Activated CD8-positive, alpha-beta memory T cell treated with anti-CD3 and anti-CD28 coated beads for 36 hours (primary cell): ENCODE measurements around the gene SPPL2B. TPM values are rescaled to one million over a fixed set of nuclear protein-coding genes. Genes with fewer than 3 reads are reported as not detected.

Source experiments
- CTCF ChIA-PET: fragments of 350-600 bp; sonication (Branson Sonifier 250); formaldehyde crosslinking; loops from one replicate; lab custom pipeline; 2021; ENCODE audit warnings: antibody characterized with exemption; lab: Charles Lee
- POLR2A ChIA-PET: fragments of 350-600 bp; sonication (Branson Sonifier 250); formaldehyde crosslinking; loops from one replicate; lab custom pipeline; 2021; ENCODE audit warnings: antibody characterized with exemption; lab: Charles Lee
- total RNA-seq, 2 experiments: library from RNA; stranded (reverse); gene quantifications; one replicate each; pipeline ENCODE4 v1.2.3, GENCODE V29; 2021

SPPL2B gene
- total RNA-seq, 2 experiments from 2014 or later, result 44.5 to 45.0 TPM

DNA sequence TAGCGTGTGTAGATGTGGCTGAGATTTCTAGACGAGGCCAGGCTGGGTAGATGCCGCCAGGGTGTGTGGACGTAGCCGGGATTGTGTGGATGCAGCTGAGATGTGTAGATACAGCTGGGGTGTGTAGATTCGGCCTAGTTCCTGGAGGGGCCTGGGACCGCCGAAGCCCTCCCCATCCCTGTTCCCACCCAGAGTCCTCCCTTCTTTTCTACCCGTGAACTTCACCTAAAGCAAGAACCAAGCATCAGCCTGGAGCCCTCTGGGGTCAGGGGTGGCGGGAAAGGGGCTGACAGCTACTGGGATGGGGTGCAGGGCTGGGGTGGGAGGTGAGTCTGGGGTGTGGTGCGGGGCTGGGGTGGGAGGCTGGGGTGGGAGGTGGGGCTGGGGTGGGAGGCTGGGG lies 32.3 kb downstream of the SPPL2B start:
- ChIA-PET POLR2A (no interaction called here), CTCF (interaction anchor here (0.5 kb wide), 1 partner anchor 89 kb away, joined by 3 read pairs; no protein-coding TSS in a partner anchor)

DNA sequence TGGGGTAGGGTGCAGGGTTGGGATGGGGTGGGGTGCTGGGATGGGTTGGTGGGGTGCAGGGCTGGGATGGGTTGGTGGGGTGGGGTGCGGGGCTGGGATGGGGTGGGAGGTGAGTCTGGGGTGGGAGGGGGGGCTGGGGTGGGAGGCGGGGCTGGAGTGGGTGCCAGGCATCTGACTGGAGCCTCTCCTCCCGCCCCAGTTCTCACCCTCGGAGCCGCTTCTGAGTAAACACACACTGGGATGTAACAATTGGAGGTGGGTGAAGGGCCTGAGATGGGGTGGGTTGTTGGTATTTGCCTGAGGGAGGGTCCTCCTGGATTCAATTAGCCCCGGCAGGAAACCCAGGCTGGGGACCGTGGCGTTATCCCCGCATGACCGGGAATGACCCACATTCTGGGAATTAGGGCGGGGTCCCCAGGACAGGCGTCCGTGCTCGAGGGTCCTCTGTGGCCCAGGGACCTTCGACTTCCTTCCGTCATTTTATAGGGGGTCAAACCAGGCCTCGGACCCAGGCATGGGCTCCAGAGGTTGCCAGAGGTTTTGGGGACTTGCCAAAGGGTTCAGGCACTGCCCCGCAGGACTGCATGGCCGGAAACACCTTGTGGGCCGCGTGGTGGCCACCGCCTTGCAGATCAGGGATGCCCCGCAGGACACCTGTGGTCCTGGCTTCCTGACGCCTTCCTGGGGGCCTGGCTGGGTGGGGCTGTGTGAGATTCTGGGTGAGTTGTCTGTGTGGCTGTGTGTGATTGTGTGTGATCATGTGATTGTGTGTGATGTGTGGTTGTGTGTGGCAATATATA lies 33.0 kb downstream of the SPPL2B start:
- ChIA-PET CTCF (interaction anchor here (0.5 to 0.6 kb wide), 2 partner anchors 89 to 206 kb away, joined by 3 read pairs; no protein-coding TSS in a partner anchor), POLR2A (no interaction called here)

DNA sequence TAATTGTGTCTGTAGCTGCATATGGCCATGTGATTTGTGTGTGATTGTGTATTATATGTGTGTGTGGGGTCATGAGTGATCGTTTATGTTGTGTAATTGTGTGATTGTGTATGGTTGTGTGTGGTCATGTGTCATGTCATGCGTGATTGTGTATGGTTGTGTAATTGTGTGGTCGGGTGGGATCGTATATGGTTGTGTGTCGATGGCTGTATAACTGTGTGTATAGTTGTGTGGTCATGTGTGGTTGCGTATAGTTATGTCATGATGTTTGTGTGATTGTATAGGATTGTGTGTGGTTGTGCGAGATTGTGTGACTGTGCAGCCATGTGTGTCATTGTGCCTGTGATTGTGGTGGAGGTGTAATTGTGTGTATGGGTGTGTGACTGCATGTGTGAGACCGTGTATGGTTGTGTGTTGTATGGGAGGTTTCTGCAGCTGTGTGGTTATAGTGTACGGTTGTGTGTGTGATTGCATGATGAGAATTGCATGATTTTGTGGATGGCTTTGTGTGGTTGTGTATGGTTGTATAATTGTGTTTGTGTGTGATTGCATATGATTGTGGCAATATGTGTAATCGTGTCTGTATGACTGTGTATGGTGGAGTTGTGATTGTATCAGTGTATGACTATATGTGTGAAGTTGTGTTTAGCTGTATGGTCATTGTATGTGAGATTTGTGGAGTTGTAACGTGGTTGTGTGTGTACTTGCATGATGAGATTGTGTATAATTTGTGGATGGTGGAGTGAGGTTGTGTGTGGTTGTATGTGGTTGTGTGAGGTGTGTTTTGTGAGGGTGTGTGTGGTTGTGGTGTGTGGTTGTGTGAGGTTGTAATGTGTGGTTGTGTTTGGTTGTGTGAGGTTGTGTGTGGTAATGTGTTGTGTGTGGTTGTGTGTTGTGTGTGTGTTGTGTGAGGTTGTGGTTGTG lies 33.8 kb downstream of the SPPL2B start:
- CTCF ChIA-PET, result interaction anchor here (0.6 kb wide), 1 partner anchor 207 kb away, joined by 3 read pairs; no protein-coding TSS in a partner anchor
- POLR2A ChIA-PET, result no interaction called here

DNA sequence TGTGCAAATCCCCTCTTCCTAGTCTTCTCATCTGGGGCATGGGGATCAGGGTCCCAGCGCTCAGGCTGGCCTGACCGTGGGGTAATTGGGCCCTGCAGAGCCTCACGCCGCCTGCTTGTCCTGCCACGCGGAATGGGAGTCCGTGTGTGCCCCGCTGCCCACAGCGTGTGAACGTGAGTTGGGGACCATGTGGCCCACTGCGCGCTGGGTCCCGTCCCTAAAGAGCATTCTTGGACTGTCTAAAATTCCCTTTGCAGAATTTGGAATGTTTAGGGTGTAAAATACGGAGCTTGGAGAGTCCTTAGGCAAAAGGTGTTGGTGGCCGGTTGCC lies 34.5 kb downstream of the SPPL2B start:
- CTCF ChIA-PET, result no interaction called here
- POLR2A ChIA-PET, result no interaction called here

DNA sequence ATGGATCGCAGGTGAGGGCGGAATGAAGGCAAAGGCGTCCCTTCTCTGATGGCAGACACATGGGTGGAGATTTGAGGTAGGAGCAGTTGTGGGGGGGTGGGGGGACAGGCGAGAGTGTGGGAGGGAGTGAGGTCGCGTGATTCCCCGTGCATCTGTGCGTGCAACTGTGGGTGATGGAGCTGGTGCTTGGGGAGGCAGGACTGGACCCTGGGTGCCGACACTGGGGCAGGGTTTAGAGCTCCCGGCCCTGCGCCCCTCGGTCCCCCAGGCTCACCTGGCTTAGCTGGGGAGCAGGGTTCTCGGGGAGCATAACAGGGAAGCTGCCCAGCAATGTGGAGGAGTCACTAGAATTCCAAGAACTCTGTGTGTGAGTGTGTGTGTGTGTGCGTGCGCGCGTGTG lies 34.9 kb downstream of the SPPL2B start:
- ChIA-PET POLR2A (no interaction called here), CTCF (no interaction called here)

DNA sequence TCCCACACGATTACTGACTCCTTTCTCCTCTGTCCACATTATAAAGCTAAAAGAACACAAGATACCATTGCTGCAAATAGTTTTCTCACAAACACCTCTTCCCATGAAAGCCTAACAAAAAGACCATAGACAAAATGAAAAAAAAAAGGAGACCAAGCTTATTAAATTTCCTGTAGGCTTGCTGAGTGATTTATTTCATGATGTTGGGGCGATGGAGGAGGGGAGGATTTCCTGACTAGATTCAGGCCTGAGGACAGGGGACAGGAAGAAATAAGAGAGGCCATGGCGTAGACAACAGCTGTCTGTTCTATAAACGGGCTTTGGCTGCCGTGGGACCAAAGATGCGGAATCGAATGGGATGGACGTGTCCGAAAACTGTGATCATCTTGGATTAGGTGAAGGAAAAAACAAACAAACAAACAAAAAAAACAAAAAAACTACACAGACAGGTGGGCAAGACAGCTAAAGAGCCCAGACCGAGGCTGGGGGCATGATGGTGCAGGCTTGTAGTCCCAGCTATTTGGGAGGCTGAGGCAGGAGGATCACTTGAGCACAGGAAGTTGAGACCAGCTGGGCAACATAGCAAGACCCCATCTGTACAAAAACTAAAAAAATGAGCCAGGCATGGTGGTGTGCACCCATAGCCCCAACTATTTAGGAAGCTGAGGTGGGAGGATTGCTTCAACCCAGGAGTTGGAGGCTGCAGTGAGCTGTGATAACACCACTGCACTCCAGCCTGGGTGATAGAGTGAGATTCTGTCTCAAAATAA lies 36.9 kb downstream of the SPPL2B start:
- POLR2A ChIA-PET, result no interaction called here
- CTCF ChIA-PET, result interaction anchor here (1.2 to 1.3 kb wide), 2 partner anchors 306 to 616 kb away, joined by 3 read pairs; no protein-coding TSS in a partner anchor

DNA sequence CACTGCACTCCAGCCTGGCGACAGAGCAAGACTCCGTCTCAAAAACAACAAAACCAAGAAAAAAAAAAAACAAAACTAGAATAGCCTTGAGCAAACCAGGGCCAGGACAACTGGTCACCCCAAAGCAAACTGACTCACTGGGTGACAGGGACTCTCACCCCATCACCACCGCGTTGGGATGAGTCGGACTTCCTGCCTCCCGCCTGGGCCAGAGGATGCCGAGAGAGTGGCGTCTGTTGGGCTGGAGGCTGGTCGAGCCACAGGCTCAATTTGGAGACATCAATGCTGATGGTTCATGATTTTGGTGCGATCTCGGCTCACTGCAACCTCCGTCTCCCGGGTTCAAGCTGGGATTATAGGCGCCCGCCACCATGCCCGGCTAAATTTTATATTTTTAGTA lies 43.2 kb downstream of the SPPL2B start:
- ChIA-PET POLR2A (no interaction called here), CTCF (no interaction called here)

DNA sequence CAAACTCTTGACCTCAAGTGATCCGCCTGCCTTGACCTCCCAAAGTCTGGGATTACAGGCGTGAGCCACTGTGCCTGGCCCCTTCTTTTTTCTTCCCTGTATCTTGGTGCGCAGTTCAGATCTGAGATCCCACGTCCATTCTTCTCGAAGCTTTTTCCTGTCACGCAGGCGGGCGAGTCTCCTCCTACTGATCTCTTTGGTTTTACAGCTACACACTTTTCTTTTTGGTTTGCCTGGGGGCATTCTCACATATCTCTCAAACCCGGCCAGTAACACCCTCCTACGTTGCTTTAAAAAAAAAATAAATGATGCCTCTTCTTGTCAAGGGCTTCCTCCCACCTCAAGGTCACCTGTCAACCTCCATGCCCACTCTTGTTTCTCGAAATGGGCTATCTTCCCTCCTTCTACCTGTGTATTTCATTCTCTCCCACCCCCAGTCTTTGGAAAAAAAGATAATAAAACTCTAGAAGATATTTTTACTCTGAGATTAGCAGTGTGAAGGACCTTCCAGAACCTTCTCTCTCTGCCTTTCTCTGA lies 43.7 kb downstream of the SPPL2B start:
- ChIA-PET POLR2A (no interaction called here), CTCF (no interaction called here)

DNA sequence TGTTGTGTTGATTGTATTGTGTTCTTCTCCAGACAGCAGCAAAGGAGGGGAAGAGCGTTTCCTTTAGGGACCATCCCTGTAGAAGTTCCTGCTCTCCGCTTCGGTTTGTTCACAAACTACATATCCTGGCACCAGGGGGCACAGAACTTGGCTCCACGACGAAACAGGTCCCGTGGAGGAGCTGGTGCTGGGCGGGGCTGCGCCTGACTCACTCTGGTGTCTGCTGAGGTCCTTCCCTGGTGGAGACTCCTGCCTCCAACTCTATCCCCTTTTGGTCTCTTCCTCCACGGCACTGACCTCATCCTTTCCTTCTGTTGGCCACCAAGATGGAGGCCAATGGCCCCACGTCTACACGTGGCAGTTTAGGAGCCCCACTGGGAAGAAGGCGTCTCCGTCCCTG lies 46.3 kb downstream of the SPPL2B start:
- POLR2A ChIA-PET, result no interaction called here
- CTCF ChIA-PET, result no interaction called here

DNA sequence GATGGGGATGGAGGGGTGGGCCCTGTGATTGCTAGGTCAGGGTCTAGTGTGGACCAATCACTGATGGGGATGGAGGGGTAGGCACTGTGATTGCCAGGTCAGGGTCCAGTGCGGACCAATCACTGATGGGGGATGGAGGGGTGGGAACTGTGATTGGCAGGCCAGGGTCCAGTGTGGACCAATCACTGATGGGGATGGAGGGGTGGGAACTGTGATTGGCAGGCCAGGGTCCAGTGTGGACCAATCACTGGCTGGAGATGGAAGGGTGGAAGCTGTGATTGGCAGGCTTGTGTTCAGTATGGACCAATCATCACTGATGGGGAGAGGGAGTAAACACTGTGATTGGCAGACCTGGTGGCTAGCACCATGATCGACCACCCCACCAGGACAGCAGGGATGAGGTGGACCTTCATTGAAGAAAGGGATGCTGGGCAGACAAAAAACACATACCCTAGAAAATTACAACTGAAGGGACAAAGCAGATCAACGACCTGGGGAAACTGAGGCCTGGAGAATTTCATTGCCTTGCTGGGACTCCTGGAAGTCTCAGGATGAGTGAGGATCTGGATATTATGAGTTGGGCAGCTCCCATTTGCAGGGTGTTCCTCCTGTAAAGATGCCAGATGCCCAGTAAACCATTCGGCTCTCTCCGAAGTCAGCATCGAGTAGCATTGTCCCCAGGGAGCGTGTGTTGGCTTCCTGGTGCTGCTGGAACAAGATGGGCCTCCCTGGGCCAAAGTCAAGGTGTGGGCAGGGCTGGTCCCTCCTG lies 47.1 kb downstream of the SPPL2B start:
- ChIA-PET POLR2A (no interaction called here), CTCF (no interaction called here)

DNA sequence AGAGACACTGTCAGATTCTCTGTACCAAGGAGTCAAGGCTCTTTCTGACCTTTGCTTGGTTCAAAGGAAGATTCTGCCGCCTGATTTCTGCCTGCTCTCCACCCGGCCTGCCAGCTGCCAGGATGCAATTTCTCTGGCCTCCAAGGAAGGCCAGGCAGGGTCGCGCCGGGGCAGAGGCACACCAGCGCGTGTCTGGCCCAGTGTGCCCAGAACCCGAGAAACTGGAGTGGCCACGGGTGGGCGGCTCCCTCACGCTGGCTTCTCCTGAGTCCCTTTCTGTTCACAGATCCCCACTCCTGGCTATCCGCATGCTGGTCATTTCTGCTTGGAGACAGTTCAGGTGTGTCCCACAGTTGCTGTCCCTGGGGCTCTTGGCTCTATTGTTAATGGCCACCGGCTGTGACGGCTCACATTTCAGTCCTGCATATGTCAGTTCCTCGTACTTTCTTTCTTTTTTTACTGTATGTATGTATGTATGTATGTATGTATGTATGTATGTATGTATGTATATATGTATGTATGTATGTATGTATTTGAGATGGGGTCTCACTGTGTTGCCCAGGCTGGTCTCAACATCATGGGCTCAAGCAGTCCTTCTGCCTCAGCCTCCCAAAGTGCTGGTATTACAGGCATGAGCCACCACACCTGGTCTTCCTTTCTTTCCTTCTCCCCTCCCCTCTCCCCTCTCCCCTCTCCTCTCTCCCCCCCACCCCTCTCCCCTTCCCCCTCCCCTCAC lies 48.5 kb downstream of the SPPL2B start:
- ChIA-PET POLR2A (no interaction called here), CTCF (no interaction called here)

DNA sequence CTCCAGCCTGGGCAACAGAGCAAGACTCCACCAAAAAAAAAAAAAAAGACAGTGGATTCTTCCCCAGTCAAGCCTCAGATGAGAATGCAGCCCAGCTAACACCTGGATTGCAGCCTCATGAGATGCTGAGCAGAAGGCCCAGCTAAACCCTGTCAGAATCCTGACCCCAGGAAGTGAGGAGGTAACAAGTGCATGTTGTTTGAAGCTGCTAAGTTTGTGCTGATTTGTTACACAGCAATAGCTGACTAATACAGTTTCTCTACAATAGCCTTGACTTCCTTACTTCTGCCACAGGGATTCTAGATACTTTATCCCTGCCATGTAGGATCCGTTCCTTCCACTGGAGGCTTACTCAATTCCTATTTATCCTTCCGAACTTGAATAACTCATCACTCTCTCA lies 52.1 kb downstream of the SPPL2B start:
- CTCF ChIA-PET, result interaction anchor here (0.6 to 1.7 kb wide), 3 partner anchors 9 to 1105 kb away, joined by 3 to 4 read pairs (median 4); no protein-coding TSS in a partner anchor
- POLR2A ChIA-PET, result interaction anchor here (0.5 kb wide), 1 partner anchor 12 kb away, joined by 6 read pairs; no protein-coding TSS in a partner anchor

DNA sequence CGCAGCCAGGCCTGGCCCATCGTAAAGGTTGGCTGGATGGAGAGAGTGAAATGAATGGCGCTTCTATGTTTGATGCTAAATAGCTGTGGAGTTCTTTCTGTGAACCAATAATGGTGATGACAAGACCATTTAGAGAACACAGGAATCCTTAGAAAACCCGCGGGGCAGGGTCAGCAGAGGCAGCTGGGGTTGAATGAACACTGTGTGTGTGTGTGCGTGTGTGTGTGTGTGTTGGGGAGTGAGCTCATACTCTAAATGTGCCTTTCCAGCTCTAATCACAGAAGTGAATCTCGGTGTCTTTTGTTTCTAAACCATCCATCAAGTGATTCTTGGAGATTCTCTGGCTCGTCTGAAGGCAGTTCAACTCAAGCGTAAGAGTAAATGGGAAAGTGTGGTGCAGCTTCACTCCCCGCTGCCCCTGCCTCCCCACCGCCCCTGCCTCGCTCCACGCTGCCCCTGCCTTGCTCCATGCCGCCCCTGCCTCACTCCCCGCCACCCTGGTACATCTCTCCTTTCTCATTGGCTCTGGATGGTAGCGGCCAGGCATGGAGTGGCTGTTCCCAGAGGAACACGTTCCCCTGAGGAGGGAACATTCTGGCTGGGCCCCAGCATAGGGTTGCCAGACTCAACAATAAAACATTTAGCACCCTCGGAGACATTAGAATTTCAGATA lies 52.8 kb downstream of the SPPL2B start:
- CTCF ChIA-PET, result interaction anchor here (0.9 to 1.7 kb wide), 2 partner anchors 8 to 225 kb away, joined by 3 to 4 read pairs; no protein-coding TSS in a partner anchor
- POLR2A ChIA-PET, result no interaction called here

DNA sequence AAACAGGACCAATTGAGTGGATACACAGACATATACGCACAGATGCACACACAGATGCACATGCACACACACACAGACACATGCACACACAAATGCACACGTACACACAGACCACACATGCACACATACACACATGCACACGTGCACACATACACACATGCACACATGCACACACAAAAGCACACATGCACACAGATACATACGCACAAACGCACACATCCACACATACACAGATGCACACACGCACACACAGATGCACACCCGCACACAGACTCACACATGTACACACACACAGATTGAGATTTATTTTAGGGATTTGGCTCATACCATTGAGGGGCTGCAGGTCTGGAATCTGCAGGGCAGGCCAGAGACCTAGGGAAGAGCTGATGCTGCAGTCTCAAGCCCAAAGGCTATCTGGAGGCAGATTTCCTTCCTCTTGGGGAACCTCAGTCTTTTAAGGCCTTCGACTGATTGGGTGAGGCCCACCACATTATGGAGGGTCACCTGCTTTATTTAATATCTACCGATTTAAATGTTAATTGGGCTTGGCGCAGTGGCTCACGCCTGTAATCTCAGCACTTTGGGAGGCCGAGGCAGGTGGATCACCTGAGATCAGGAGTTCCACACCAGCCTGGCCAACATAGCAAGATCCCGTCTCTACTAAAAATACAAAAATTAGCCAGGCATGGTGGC lies 54.2 kb downstream of the SPPL2B start:
- ChIA-PET CTCF (no interaction called here), POLR2A (no interaction called here)

DNA sequence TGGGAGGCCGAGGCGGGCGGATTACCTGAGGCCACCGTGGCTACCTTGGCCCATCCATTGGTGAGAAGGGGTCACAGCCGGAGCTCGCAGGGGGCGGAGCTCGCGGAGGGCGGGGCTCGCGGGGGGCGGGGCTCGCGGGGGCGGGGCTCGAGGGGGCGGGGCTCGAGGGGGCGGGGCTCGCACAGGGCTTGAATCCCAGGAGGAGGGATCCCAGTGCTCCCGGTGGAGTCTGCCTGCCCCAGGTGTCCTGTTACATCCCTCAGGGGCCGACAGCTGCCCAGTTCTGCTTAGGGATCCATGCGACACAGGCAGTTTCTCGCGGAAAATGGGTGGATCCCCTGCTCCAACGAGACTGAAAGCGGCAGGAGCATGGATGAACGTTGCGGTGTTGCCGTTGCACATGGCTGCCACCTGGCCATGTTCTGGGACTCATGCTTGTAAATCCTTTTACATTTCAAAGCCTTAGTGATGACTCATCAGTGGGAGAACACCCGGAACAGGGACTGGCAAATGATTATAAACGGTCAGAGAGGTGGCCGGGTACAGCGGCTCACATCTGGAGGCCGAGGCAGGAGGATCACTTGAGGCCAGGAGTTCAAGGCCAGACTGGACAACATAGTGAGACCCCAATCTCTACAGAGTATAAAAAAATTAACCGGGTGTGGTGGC lies 56.7 kb downstream of the SPPL2B start:
- ChIA-PET CTCF (interaction anchor here (0.7 kb wide), 1 partner anchor 638 kb away, joined by 3 read pairs; no protein-coding TSS in a partner anchor), POLR2A (interaction anchor here (0.6 kb wide), 1 partner anchor 160 kb away, joined by 4 read pairs; no protein-coding TSS in a partner anchor)
